ENCODE results near the gene COA1. TPM values are rescaled to one million over a fixed set of nuclear protein-coding genes. Genes with fewer than 3 reads are reported as not detected.
"Not testable (repeated sequence)": the region's sequence is repeated elsewhere in the genome, so short reads cannot be mapped to it uniquely, and the experiment has no call there.

Gene COA1
- total and polyA plus RNA-seq, 7 experiments from 2014 or later, result 51.3 to 86.6 (median 67.0) TPM

DNA sequence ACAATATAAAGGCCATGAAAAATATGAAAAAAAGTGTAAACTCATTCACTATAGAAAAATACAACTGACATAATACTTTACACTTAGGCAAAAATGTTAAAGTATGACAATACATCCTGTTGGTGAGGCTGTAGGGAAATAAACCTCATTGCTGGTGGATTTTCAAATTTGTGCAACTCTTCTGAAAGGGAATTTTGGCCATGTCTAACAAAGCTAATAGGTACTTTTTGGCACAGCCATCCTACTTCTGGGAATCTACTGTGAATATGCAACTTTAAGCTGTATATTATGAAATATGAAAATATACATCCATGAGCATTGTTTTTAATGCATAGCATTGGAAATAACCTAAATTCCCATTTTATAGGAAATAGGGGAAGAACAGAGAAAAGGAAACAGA, 13.4 kb upstream of the COA1 start:
- CTCF ChIA-PET, result interaction anchor here (0.7 kb wide), 1 partner anchor 48 kb away, joined by 4 read pairs; no protein-coding TSS in a partner anchor
- Mint-ChIP-seq H3K27me3 (peaks cover 0 to 7% (median 0%) of the 10 kb centered on the region in 5 donors), H3K36me3 (no peaks in the 10 kb centered on the region), H3K9me3 (peaks cover 0 to 4% (median 0%) of the 10 kb centered on the region in 11 donors), H3K27ac (no peak overlapping the region), H3K4me3 (no peak overlapping the region), H3K4me1 (peaks cover 0 to 1% (median 0%) of the 10 kb centered on the region in 7 donors)
- Histone ChIP-seq H3K27ac (ENCODE audit: low read depth, low read length) (no peak overlapping the region), H3K27me3 (ENCODE audit: control insufficient read depth in 2 of 2, insufficient read depth in 2 of 2, low read length in 2 of 2) (no peaks in the 10 kb centered on the region), H3K9me3 (ENCODE audit: control insufficient read depth in 2 of 3, low read length in 3 of 3) (no peaks in the 10 kb centered on the region), H3K4me3 (ENCODE audit: low read length) (no peak overlapping the region), H3K36me3 (ENCODE audit: control insufficient read depth in 2 of 3, insufficient read depth in 3 of 3, low read length in 3 of 3) (no peaks in the 10 kb centered on the region), H3K4me1 (ENCODE audit: control insufficient read depth in 2 of 2, insufficient read depth in 2 of 2, low read length in 2 of 2) (no peaks in the 10 kb centered on the region)
- ATAC-seq (no peak), DNase-seq (no peak)
- intact Hi-C loops (cut with micrococcal nuclease), result no loop called here
- POLR2A ChIA-PET, result interaction anchor here (0.9 kb wide), 1 partner anchor 47 kb away, joined by 3 read pairs; no protein-coding TSS in a partner anchor

DNA sequence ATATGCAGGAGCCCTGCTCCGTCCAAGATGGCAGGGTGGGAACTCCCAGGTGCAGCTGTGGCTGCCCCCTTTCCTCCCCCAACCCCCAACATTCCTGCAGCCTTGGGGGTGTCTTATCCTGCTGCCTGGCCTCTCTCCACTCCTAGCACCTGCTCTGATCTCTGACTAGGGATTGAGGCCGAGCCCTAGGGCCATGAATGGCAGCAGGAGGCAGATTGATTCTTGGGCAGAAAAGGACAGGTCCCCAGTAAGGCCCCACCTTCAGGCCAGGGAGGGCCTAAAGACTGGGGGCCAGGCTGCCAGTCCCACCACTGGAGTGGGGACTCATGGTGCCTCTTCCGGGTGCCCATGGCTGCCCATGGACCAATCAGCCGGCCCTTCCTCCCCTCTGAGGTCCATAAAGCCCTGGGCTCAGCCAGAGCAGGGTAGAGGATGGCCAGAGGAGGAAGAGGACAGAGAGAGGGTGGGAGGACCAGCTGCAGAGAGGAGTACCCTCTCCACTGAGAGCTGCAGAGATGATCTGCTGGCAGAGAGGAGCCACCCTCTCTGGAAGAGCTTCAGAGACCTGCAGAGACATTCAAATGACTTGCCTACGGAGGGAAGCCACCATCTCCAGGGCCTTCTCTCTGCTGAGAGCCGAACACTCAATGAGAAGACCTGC, 8.3 kb upstream of the COA1 start:
- DNase-seq (no peak), ATAC-seq (no peak)
- H3K4me1 ChIP-seq (ENCODE audit: control insufficient read depth in 2 of 2, insufficient read depth in 2 of 2, low read length in 2 of 2), result no peaks in the 10 kb centered on the region
- ChIA-PET CTCF (no interaction called here), POLR2A (interaction anchor here (0.7 kb wide), 1 partner anchor 56 kb away, joined by 3 read pairs; no protein-coding TSS in a partner anchor)
- H3K4me3 ChIP-seq (ENCODE audit: low read length), result no peak overlapping the region
- intact Hi-C loops (cut with micrococcal nuclease), result no loop called here
- Mint-ChIP-seq H3K9me3 (peaks cover 0 to 4% (median 0%) of the 10 kb centered on the region in 11 donors), H3K27me3 (peaks cover 0 to 4% (median 0%) of the 10 kb centered on the region in 5 donors), H3K4me1 (peaks cover 0 to 16% (median 0%) of the 10 kb centered on the region in 7 donors), H3K4me3 (no peak overlapping the region), H3K27ac (peak overlapping the region in 1 of 9 donors; percentile 59), H3K36me3 (no peaks in the 10 kb centered on the region)
- H3K36me3 ChIP-seq (ENCODE audit: control insufficient read depth in 2 of 3, insufficient read depth in 3 of 3, low read length in 3 of 3), result no peaks in the 10 kb centered on the region
- H3K27me3 ChIP-seq (ENCODE audit: control insufficient read depth in 2 of 2, insufficient read depth in 2 of 2, low read length in 2 of 2), result no peaks in the 10 kb centered on the region
- no peak overlapping the region for H3K27ac ChIP-seq (ENCODE audit: low read depth, low read length)
- no peaks in the 10 kb centered on the region for H3K9me3 ChIP-seq (ENCODE audit: control insufficient read depth in 2 of 3, low read length in 3 of 3)

GRCh38 chr7:43735802-43736603, 6.7 kb upstream of the COA1 start:
- Mint-ChIP-seq H3K9me3 (peaks cover 0 to 4% (median 0%) of the 10 kb centered on the region in 11 donors), H3K27me3 (peaks cover 0 to 4% (median 0%) of the 10 kb centered on the region in 5 donors), H3K4me3 (no peak overlapping the region), H3K36me3 (no peaks in the 10 kb centered on the region), H3K27ac (peak overlapping the region in 2 of 9 donors; percentile 14 to 56), H3K4me1 (peaks cover 0 to 16% (median 0%) of the 10 kb centered on the region in 7 donors)
- Histone ChIP-seq H3K9me3 (ENCODE audit: control insufficient read depth in 2 of 3, low read length in 3 of 3) (no peaks in the 10 kb centered on the region), H3K4me1 (ENCODE audit: control insufficient read depth in 2 of 2, insufficient read depth in 2 of 2, low read length in 2 of 2) (no peaks in the 10 kb centered on the region), H3K27ac (ENCODE audit: low read depth, low read length) (no peak overlapping the region), H3K36me3 (ENCODE audit: control insufficient read depth in 2 of 3, insufficient read depth in 3 of 3, low read length in 3 of 3) (no peaks in the 10 kb centered on the region), H3K27me3 (ENCODE audit: control insufficient read depth in 2 of 2, insufficient read depth in 2 of 2, low read length in 2 of 2) (no peaks in the 10 kb centered on the region), H3K4me3 (ENCODE audit: low read length) (no peak overlapping the region)
- ATAC-seq (no peak), DNase-seq (no peak)
- CTCF ChIA-PET, result interaction anchor here (1.2 kb wide), 1 partner anchor 15 kb away, joined by 3 read pairs; no protein-coding TSS in a partner anchor
- intact Hi-C loops (cut with micrococcal nuclease), result no loop called here
- POLR2A ChIA-PET, result interaction anchor here (0.5 kb wide), 1 partner anchor 219 kb away, joined by 3 read pairs; no protein-coding TSS in a partner anchor

- Histone ChIP-seq H3K27me3 (ENCODE audit: control insufficient read depth in 2 of 2, insufficient read depth in 2 of 2, low read length in 2 of 2) (no peaks in the 10 kb centered on the region), H3K36me3 (ENCODE audit: control insufficient read depth in 2 of 3, insufficient read depth in 3 of 3, low read length in 3 of 3) (no peaks in the 10 kb centered on the region), H3K27ac (ENCODE audit: low read depth, low read length) (no peak overlapping the region), H3K4me3 (ENCODE audit: low read length) (no peak overlapping the region), H3K4me1 (ENCODE audit: control insufficient read depth in 2 of 2, insufficient read depth in 2 of 2, low read length in 2 of 2) (no peaks in the 10 kb centered on the region), H3K9me3 (ENCODE audit: control insufficient read depth in 2 of 3, low read length in 3 of 3) (no peaks in the 10 kb centered on the region)
- POLR2A ChIA-PET, result interaction anchor here (0.5 kb wide), 1 partner anchor 220 kb away, joined by 3 read pairs; no protein-coding TSS in a partner anchor
- ATAC-seq (no peak), DNase-seq (no peak)
- Mint-ChIP-seq H3K27me3 (peaks cover 0 to 4% (median 0%) of the 10 kb centered on the region in 5 donors), H3K27ac (peak overlapping the region in 1 of 9 donors; percentile 56), H3K4me3 (no peak overlapping the region), H3K36me3 (no peaks in the 10 kb centered on the region), H3K9me3 (peaks cover 0 to 4% (median 0%) of the 10 kb centered on the region in 11 donors), H3K4me1 (peaks cover 0 to 16% (median under 1%) of the 10 kb centered on the region in 7 donors)
- intact Hi-C loops (cut with micrococcal nuclease), result no loop called here
- CTCF ChIA-PET, result no interaction called here
These were observed 6.1 kb upstream of the COA1 start for GRCh38 chr7:43735403-43735801.

DNA sequence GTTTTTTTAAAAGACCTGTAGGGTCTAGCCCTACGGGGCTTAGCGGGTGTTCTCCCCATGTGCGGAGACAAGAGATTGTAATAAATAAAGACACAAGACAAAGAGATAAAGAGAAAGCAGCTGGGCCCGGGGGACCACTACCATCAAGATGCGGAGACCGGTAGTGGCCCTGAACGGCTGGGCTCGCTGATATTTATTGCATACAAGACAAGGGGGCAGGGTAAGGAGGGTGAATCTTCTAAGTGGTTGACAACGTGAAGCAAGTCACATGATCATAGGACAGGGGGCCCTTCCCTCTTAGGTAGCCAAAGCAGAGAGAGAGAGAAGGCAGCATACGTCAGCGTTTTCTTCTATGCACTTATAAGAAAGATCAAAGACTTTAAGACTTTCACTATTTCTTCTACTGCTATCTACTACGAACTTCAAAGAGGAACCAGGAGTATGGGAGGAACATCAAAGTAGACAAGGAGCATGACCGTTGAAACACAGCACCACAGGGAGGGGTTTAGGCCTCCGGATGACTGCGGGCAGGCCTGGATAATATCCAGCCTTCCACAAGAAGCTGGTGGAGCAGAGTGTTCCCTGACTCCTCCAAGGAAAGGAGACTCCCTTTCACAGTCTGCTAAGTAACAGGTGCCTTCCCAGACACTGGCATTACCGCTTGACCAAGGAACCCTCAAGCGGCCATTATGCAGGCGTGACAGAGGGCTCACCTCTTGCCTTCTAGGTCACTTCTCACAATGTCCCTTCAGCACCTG, 5.4 kb upstream of the COA1 start:
- H3K36me3 ChIP-seq (ENCODE audit: control insufficient read depth in 2 of 3, insufficient read depth in 3 of 3, low read length in 3 of 3); intact Hi-C loops (cut with micrococcal nuclease); ATAC-seq; H3K4me3 Mint-ChIP-seq; H3K27me3 Mint-ChIP-seq; CTCF ChIA-PET; H3K36me3 Mint-ChIP-seq; H3K27ac Mint-ChIP-seq; POLR2A ChIA-PET; H3K27ac ChIP-seq (ENCODE audit: low read depth, low read length); DNase-seq; H3K27me3 ChIP-seq (ENCODE audit: control insufficient read depth in 2 of 2, insufficient read depth in 2 of 2, low read length in 2 of 2); H3K9me3 ChIP-seq (ENCODE audit: control insufficient read depth in 2 of 3, low read length in 3 of 3); H3K4me1 ChIP-seq (ENCODE audit: control insufficient read depth in 2 of 2, insufficient read depth in 2 of 2, low read length in 2 of 2); H3K4me3 ChIP-seq (ENCODE audit: low read length); H3K9me3 Mint-ChIP-seq: not testable (repeated sequence)
- H3K4me1 Mint-ChIP-seq, result peaks cover 0 to 18% (median 6%) of the 10 kb centered on the region in 7 donors

DNA sequence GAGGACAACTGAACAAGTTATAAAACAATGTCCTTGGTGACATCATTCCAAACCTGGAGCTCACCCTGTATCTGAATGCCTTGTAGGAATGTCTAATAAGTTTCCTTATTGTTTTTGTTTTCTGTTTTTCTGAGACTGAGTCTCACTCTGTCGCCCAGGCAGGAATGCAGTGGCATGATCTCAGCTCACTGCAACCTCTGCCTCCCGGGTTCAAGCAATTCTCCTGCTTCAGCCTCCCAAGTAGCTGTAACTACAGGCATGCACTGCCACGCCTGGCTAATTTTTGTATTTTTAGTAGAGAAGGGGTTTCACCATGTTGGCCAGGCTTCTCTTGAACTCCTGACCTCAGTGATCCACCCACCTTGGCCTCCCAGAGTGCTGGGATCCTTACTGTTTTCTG, 2.2 kb upstream of the COA1 start:
- CTCF ChIA-PET, result interaction anchor here (1.0 kb wide), 1 partner anchor 199 kb away, joined by 3 read pairs; no protein-coding TSS in a partner anchor
- DNase-seq; H3K36me3 ChIP-seq (ENCODE audit: control insufficient read depth in 2 of 3, insufficient read depth in 3 of 3, low read length in 3 of 3); H3K27me3 ChIP-seq (ENCODE audit: control insufficient read depth in 2 of 2, insufficient read depth in 2 of 2, low read length in 2 of 2); H3K27ac ChIP-seq (ENCODE audit: low read depth, low read length); H3K27ac Mint-ChIP-seq; POLR2A ChIA-PET; ATAC-seq; H3K4me3 ChIP-seq (ENCODE audit: low read length); H3K9me3 ChIP-seq (ENCODE audit: control insufficient read depth in 2 of 3, low read length in 3 of 3); H3K27me3 Mint-ChIP-seq; intact Hi-C loops (cut with micrococcal nuclease); H3K9me3 Mint-ChIP-seq: not testable (repeated sequence)
- H3K4me1 ChIP-seq (ENCODE audit: control insufficient read depth in 2 of 2, insufficient read depth in 2 of 2, low read length in 2 of 2), result peaks cover 15 to 20% of the 10 kb centered on the region in 2 donors
- Mint-ChIP-seq H3K36me3 (peaks cover 0 to 11% (median 0%) of the 10 kb centered on the region in 5 donors), H3K4me1 (peaks cover 13 to 36% (median 29%) of the 10 kb centered on the region in 7 donors), H3K4me3 (peak overlapping the region in 1 of 10 donors; percentile 36)

Data from naive thymus-derived CD4-positive, alpha-beta T cell (primary cell).